ENCODE results near the gene PKNOX2.

The PKNOX2 gene

GRCh38 chr11:125338886-125339811, 174.6 kb downstream of the PKNOX2 start:
- no peak overlapping the region for H3K4me3 Mint-ChIP-seq
- ATAC-seq (no peak), DNase-seq (no peak)
- H3K9me3 Mint-ChIP-seq = no peaks in the 10 kb centered on the region
- H3K27ac Mint-ChIP-seq = peak overlapping the region in 1 of 2 donors; percentile 54
- no peaks in the 10 kb centered on the region for H3K4me1 Mint-ChIP-seq
- peaks cover 20% of the 10 kb centered on the region for H3K27me3 Mint-ChIP-seq

- DNase-seq (no peak), ATAC-seq (no peak)
- H3K27ac Mint-ChIP-seq = no peak overlapping the region
- H3K9me3 Mint-ChIP-seq = no peaks in the 10 kb centered on the region
- no peaks in the 10 kb centered on the region for H3K4me1 Mint-ChIP-seq
- peaks cover 35% of the 10 kb centered on the region for H3K27me3 Mint-ChIP-seq
- H3K4me3 Mint-ChIP-seq = no peak overlapping the region
These were observed 177.1 kb downstream of the PKNOX2 start for GRCh38 chr11:125341676-125342075.

GRCh38 chr11:125342281-125342930, 177.9 kb downstream of the PKNOX2 start:
- H3K27me3 Mint-ChIP-seq = peaks cover 34% of the 10 kb centered on the region

GRCh38 chr11:125343086-125343717, 178.7 kb downstream of the PKNOX2 start:
- Mint-ChIP-seq H3K9me3 (no peaks in the 10 kb centered on the region), H3K4me1 (no peaks in the 10 kb centered on the region), H3K27ac (no peak overlapping the region), H3K27me3 (peaks cover 26% of the 10 kb centered on the region), H3K4me3 (no peak overlapping the region)
- no peak for ATAC-seq
- no peak for DNase-seq

More at GRCh38 chr11:125342281-125342930, 177.9 kb downstream of the PKNOX2 start:
- DNase-seq (no peak), ATAC-seq (no peak)
- no peak overlapping the region for H3K27ac Mint-ChIP-seq
- H3K4me1 Mint-ChIP-seq = no peaks in the 10 kb centered on the region
- no peaks in the 10 kb centered on the region for H3K9me3 Mint-ChIP-seq
- H3K4me3 Mint-ChIP-seq = no peak overlapping the region

- ATAC-seq = no peak
- Mint-ChIP-seq H3K9me3 (no peaks in the 10 kb centered on the region), H3K4me1 (no peaks in the 10 kb centered on the region), H3K27ac (no peak overlapping the region), H3K27me3 (peaks cover 25% of the 10 kb centered on the region), H3K4me3 (no peak overlapping the region)
- no peak for DNase-seq
These were observed 179.2 kb downstream of the PKNOX2 start for GRCh38 chr11:125343718-125344131.

- H3K4me3 Mint-ChIP-seq = no peak overlapping the region
- peaks cover 23% of the 10 kb centered on the region for H3K27me3 Mint-ChIP-seq
- no peak for ATAC-seq
- H3K27ac Mint-ChIP-seq = no peak overlapping the region
- DNase-seq = no peak
- no peaks in the 10 kb centered on the region for H3K4me1 Mint-ChIP-seq
- H3K9me3 Mint-ChIP-seq = no peaks in the 10 kb centered on the region
These were observed 180.4 kb downstream of the PKNOX2 start for GRCh38 chr11:125344846-125345420.

- no peaks in the 10 kb centered on the region for H3K4me1 Mint-ChIP-seq
- ATAC-seq (no peak), DNase-seq (peak; percentile 30 to 39)
- H3K27ac Mint-ChIP-seq = no peak overlapping the region
- no peaks in the 10 kb centered on the region for H3K9me3 Mint-ChIP-seq
- H3K27me3 Mint-ChIP-seq = peaks cover 23% of the 10 kb centered on the region
- H3K4me3 Mint-ChIP-seq = no peak overlapping the region
These were observed 181.0 kb downstream of the PKNOX2 start for GRCh38 chr11:125345421-125346178.

GRCh38 chr11:125346179-125346530, 181.6 kb downstream of the PKNOX2 start:
- peak overlapping the region in 1 of 2 donors; percentile 5 for H3K27ac Mint-ChIP-seq
- no peak for DNase-seq
- peaks cover 23% of the 10 kb centered on the region for H3K27me3 Mint-ChIP-seq
- no peak overlapping the region for H3K4me3 Mint-ChIP-seq
- no peaks in the 10 kb centered on the region for H3K9me3 Mint-ChIP-seq
- ATAC-seq = no peak
- H3K4me1 Mint-ChIP-seq = no peaks in the 10 kb centered on the region

GRCh38 chr11:125346565-125347260, 182.2 kb downstream of the PKNOX2 start:
- Mint-ChIP-seq H3K4me3 (no peak overlapping the region), H3K27ac (no peak overlapping the region), H3K9me3 (no peaks in the 10 kb centered on the region), H3K27me3 (peaks cover 24% of the 10 kb centered on the region), H3K4me1 (no peaks in the 10 kb centered on the region)
- DNase-seq (no peak), ATAC-seq (no peak)

- Mint-ChIP-seq H3K27me3 (peaks cover 29% of the 10 kb centered on the region), H3K4me1 (no peaks in the 10 kb centered on the region), H3K4me3 (no peak overlapping the region), H3K9me3 (no peaks in the 10 kb centered on the region), H3K27ac (no peak overlapping the region)
- ATAC-seq (no peak), DNase-seq (no peak)
These were observed 182.7 kb downstream of the PKNOX2 start for GRCh38 chr11:125347261-125347585.

- Mint-ChIP-seq H3K27ac (no peak overlapping the region), H3K4me3 (no peak overlapping the region), H3K27me3 (peaks cover 34% of the 10 kb centered on the region), H3K9me3 (no peaks in the 10 kb centered on the region), H3K4me1 (no peaks in the 10 kb centered on the region)
- ATAC-seq = no peak
- DNase-seq = no peak
These were observed 183.6 kb downstream of the PKNOX2 start for GRCh38 chr11:125348141-125348651.

GRCh38 chr11:125348674-125349309, 184.2 kb downstream of the PKNOX2 start:
- no peak overlapping the region for H3K27ac Mint-ChIP-seq
- ATAC-seq (no peak), DNase-seq (peak; percentile 30 to 34)
- no peaks in the 10 kb centered on the region for H3K9me3 Mint-ChIP-seq
- H3K4me3 Mint-ChIP-seq = no peak overlapping the region
- H3K27me3 Mint-ChIP-seq = peaks cover 34% of the 10 kb centered on the region
- no peaks in the 10 kb centered on the region for H3K4me1 Mint-ChIP-seq

- H3K27me3 Mint-ChIP-seq = peaks cover 27% of the 10 kb centered on the region
- H3K9me3 Mint-ChIP-seq = no peaks in the 10 kb centered on the region
- DNase-seq (no peak), ATAC-seq (peak; percentile 6)
- no peaks in the 10 kb centered on the region for H3K4me1 Mint-ChIP-seq
- H3K4me3 Mint-ChIP-seq = no peak overlapping the region
- H3K27ac Mint-ChIP-seq = no peak overlapping the region
These were observed 185.9 kb downstream of the PKNOX2 start for GRCh38 chr11:125350206-125351032.
